Keratinocyte (primary cell): ENCODE measurements around the gene POLDIP2. TPM values are rescaled to one million over a fixed set of nuclear protein-coding genes. Genes with fewer than 3 reads are reported as not detected.

ENCODE experiments used
- DNase-seq: peaks from one replicate; pipeline ENCODE4 v3.0.0-alpha.2; 2011; ENCODE audit warnings: low read depth, missing footprints, low spot score
- FAIRE-seq: peaks from 2 replicates; lab custom pipeline; 2011; peaks lifted over from hg19 to GRCh38; lab: Jason Lieb, UNC
- H2AFZ ChIP-seq: 2 replicates; pipeline ENCODE4 v1.6.0; 2012; ENCODE audit warnings: low read length, control low read depth, inconsistent platforms; ENCODE audit not compliant: control insufficient read depth
- H3K27ac ChIP-seq: 2 replicates; pipeline ENCODE4 v1.5.1; 2011; ENCODE audit warnings: low read length; ENCODE audit not compliant: control insufficient read depth, insufficient read depth
- H3K27me3 ChIP-seq: 3 replicates; pipeline ENCODE4 v1.6.0; 2011; ENCODE audit warnings: low read length; ENCODE audit not compliant: control insufficient read depth, insufficient read depth; ENCODE audit errors: extremely low read depth
- H3K36me3 ChIP-seq, 2 experiments: 2 replicates in 1 of 2; 3 replicates in 1 of 2; pipeline ENCODE4 v1.5.1; 2011; ENCODE audit warnings: low read length in 2 of 2, mild to moderate bottlenecking in 1 of 2; ENCODE audit not compliant: control insufficient read depth in 2 of 2, insufficient read depth in 2 of 2; ENCODE audit errors: extremely low read depth in 1 of 2
- H3K4me1 ChIP-seq: 3 replicates; pipeline ENCODE4 v1.5.1; 2011; ENCODE audit warnings: low read length; ENCODE audit not compliant: control insufficient read depth, insufficient read depth; ENCODE audit errors: extremely low read depth
- H3K4me2 ChIP-seq: 3 replicates; pipeline ENCODE4 v1.6.0; 2011; ENCODE audit warnings: low read depth, low read length; ENCODE audit not compliant: control insufficient read depth, insufficient read depth; ENCODE audit errors: extremely low read depth
- H3K4me3 ChIP-seq, 3 experiments: fragments of 200-600 bp in 1 of 3; sonication (generic) in 1 of 3; 2 replicates in 2 of 3; 3 replicates in 1 of 3; pipeline ENCODE4 v1.5.1; 2011 to 2016; ENCODE audit warnings: low read length in 3 of 3, mild to moderate bottlenecking in 3 of 3, control low read depth in 2 of 3, inconsistent platforms in 1 of 3, low read depth in 1 of 3, mixed read lengths in 1 of 3, mixed run types in 1 of 3, moderate library complexity in 1 of 3; ENCODE audit not compliant: control insufficient read depth in 2 of 3, insufficient read depth in 2 of 3; ENCODE audit errors: extremely low read depth in 1 of 3
- H3K79me2 ChIP-seq: 2 replicates; pipeline ENCODE4 v1.6.0; 2012; ENCODE audit warnings: low read length; ENCODE audit not compliant: control insufficient read depth, insufficient read depth
- H3K9ac ChIP-seq: 3 replicates; pipeline ENCODE4 v1.6.0; 2011; ENCODE audit warnings: low read length; ENCODE audit not compliant: control insufficient read depth, insufficient read depth; ENCODE audit errors: extremely low read depth
- H3K9me1 ChIP-seq: 3 replicates; pipeline ENCODE4 v1.6.0; 2011; ENCODE audit warnings: low read length; ENCODE audit not compliant: control insufficient read depth, insufficient read depth; ENCODE audit errors: extremely low read depth
- H3K9me3 ChIP-seq: 2 replicates; pipeline ENCODE4 v1.5.1; 2012; ENCODE audit warnings: low read depth, low read length; ENCODE audit not compliant: control insufficient read depth
- H4K20me1 ChIP-seq: 3 replicates; pipeline ENCODE4 v1.6.0; 2011; ENCODE audit warnings: low read length; ENCODE audit not compliant: control insufficient read depth, insufficient read depth; ENCODE audit errors: extremely low read depth
- EZH2 ChIP-seq: IDR thresholded peaks from one replicate; pipeline ENCODE4 v1.6.1; 2012; ENCODE audit warnings: inconsistent platforms, mild to moderate bottlenecking, low read length, moderate library complexity
- dilution Hi-C: fragments of 300-500 bp; cut with MboI; formaldehyde crosslinking; loops from one replicate; pipeline ENCODE4 v1.7.0; 2020; ENCODE audit warnings: low sequenced_read_pairs; ENCODE audit not compliant: extremely low pct_ligation_motif_present
- polyA plus RNA-seq, 5 experiments: library from polyadenylated mRNA; depleted of rRNA in 3 of 5; stranded (reverse) in 3 of 5; stranded (forward) in 1 of 5; unstranded in 1 of 5; fragments of >200 nt; gene quantifications; 1 replicate in 1 of 5; 2 replicates in 3 of 5; 3 replicates in 1 of 5; pipeline versions ENCODE4 v1.2.1 to v1.2.3, GENCODE V29; 2011 to 2012; ENCODE audit warnings: missing spikeins in 2 of 5, low read depth in 1 of 5, low replicate concordance in 1 of 5
- TF ChIP-seq, protein P1 (sequence below), 3 experiments: IDR thresholded peaks in 1 of 3; conservative IDR thresholded peaks in 1 of 3; optimal IDR thresholded peaks in 1 of 3; 2 replicates in 2 of 3; 3 replicates in 1 of 3; pipeline versions ENCODE3 to v1.5.1; 2011; ENCODE audit warnings: low read length in 3 of 3, mild to moderate bottlenecking in 3 of 3, moderate library complexity in 2 of 3, control low read depth in 1 of 3, inconsistent platforms in 1 of 3; ENCODE audit not compliant: insufficient read depth in 2 of 3; ENCODE audit errors: extremely low read depth in 1 of 3

Gene POLDIP2
- polyA plus RNA-seq, 1 donor (not counting 4 experiments of a cell fraction or from before 2014, with no cell fraction given) = 90.2 TPM

DNA sequence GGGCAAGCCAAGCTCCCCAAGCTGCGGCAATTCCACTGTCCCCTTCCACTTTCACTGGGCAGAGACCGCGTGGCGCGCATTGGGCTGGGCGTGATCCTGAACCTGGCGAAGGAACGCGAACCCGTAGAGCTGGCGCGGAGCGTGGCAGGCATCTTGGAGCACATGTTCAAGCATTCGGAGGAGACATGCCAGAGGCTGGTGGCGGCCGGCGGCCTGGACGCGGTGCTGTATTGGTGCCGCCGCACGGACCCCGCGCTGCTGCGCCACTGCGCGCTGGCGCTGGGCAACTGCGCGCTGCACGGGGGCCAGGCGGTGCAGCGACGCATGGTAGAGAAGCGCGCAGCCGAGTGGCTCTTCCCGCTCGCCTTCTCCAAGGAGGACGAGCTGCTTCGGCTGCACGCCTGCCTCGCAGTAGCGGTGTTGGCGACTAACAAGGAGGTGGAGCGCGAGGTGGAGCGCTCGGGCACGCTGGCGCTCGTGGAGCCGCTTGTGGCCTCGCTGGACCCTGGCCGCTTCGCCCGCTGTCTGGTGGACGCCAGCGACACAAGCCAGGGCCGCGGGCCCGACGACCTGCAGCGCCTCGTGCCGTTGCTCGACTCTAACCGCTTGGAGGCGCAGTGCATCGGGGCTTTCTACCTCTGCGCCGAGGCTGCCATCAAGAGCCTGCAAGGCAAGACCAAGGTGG lies 24.0 kb upstream of the POLDIP2 start:
- peaks cover 36% of the 10 kb centered on the region for H3K27me3 ChIP-seq
- no peak overlapping the region for H3K9ac ChIP-seq
- no peak for DNase-seq
- peak overlapping the region; percentile 48 for H3K4me2 ChIP-seq
- TF ChIP-seq, protein P1, sequence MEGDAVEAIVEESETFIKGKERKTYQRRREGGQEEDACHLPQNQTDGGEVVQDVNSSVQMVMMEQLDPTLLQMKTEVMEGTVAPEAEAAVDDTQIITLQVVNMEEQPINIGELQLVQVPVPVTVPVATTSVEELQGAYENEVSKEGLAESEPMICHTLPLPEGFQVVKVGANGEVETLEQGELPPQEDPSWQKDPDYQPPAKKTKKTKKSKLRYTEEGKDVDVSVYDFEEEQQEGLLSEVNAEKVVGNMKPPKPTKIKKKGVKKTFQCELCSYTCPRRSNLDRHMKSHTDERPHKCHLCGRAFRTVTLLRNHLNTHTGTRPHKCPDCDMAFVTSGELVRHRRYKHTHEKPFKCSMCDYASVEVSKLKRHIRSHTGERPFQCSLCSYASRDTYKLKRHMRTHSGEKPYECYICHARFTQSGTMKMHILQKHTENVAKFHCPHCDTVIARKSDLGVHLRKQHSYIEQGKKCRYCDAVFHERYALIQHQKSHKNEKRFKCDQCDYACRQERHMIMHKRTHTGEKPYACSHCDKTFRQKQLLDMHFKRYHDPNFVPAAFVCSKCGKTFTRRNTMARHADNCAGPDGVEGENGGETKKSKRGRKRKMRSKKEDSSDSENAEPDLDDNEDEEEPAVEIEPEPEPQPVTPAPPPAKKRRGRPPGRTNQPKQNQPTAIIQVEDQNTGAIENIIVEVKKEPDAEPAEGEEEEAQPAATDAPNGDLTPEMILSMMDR (optimal IDR thresholded peaks at IDR 0.05 in 1 of 3, IDR thresholded peaks at IDR 0.05 in 1 of 3, conservative IDR thresholded peaks at IDR 0.05 in 1 of 3; ENCODE audit: extremely low read depth in 1 of 3, insufficient read depth in 2 of 3, low read length in 3 of 3) = peak; percentile 42 to 76 (median 76)
- TF ChIP-seq EZH2 = peak; percentile 42
- peak overlapping the region; percentile 59 for H2AFZ ChIP-seq
- H3K9me1 ChIP-seq = no peaks in the 10 kb centered on the region
- H4K20me1 ChIP-seq = no peaks in the 10 kb centered on the region
- no peak for FAIRE-seq
- H3K27ac ChIP-seq = no peak overlapping the region
- H3K4me3 ChIP-seq = peak overlapping the region in 1 of 3 experiments; percentile 11
- dilution Hi-C loops = no loop called here
- no peaks in the 10 kb centered on the region for H3K9me3 ChIP-seq
- no peaks in the 10 kb centered on the region for H3K36me3 ChIP-seq
- H3K79me2 ChIP-seq = no peaks in the 10 kb centered on the region
- peaks cover 23% of the 10 kb centered on the region for H3K4me1 ChIP-seq

DNA sequence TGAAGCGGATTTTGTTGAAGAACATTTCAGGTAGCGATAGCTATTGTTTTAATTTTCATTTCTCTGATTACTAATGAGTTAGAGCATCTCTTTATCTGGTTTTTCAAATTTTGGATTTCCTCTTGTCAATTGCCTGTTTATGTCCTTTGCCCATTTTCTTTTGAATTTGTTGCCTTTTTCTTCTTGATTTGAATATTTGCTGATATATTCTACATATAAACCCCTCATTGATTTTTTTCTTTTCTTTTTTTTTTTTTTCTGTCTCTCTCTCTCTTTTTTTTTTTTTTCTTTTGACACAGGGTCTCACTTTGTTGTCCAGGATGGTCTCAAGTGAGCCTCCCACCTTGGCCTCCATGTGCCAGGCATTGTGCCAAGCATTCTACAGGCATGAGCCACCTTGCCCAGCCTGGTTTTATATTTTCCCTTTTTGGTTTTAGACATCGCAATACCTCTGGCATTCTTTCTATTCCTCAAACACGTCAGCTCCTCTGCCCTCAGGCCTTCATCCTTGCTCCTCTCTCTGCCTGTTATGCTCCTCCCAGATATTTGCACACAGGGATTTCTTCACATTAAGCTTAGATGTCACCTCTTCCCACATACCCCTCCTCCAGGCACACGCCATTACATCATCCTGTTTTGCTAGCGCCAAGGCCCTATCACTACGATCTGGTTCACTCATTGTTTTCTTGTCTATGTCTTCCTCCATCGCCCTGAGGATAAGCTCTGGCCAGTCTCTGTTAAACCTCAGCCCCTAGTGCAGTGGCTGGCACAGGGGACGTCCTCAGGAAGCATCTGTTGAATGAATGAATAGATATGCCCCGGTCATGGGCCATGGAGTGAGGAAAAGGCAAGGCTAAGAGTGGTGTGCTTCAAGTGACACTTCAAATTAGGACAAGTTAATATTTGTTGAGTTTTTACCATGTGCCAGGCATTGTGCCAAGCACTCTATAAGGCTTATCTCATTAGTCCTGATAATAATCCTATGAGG lies 22.8 kb upstream of the POLDIP2 start:
- dilution Hi-C loops = no loop called here

More for the DNA sequence above, 22.8 kb upstream of the POLDIP2 start:
- Histone ChIP-seq H3K9me1 (no peaks in the 10 kb centered on the region), H3K9me3 (no peaks in the 10 kb centered on the region), H3K4me3 (no peak overlapping the region), H3K27ac (peak overlapping the region; percentile 15), H3K4me2 (peak overlapping the region; percentile 35), H3K79me2 (no peaks in the 10 kb centered on the region), H3K9ac (no peak overlapping the region), H2AFZ (no peak overlapping the region), H4K20me1 (no peaks in the 10 kb centered on the region), H3K36me3 (no peaks in the 10 kb centered on the region), H3K4me1 (peaks cover 23% of the 10 kb centered on the region), H3K27me3 (peaks cover 36% of the 10 kb centered on the region)
- no peak for TF ChIP-seq EZH2
- FAIRE-seq = peak; percentile 96
- DNase-seq = peak; percentile 98
